Gastrocnemius medialis (tissue), 4 donors: ENCODE results near the gene NEDD4L. TPM values are rescaled to one million over a fixed set of nuclear protein-coding genes. Genes with fewer than 3 reads are reported as not detected.

Experiments used
- ATAC-seq, 2 donors: fragments of 150-250 bp; one replicate each; pipeline ENCODE4 v1.9.1; 2016
- DNase-seq, 2 donors: peaks; one replicate each; pipeline ENCODE4 v3.0.0-alpha.2; 2019
- H3K27ac ChIP-seq, 4 donors: fragments of 200-600 bp; sonication (generic); 1 replicate in 1 of 4; 2 replicates in 3 of 4; pipeline ENCODE4 v1.5.1; 2016 to 2018; ENCODE audit warnings: mild to moderate bottlenecking in 2 of 4, moderate library complexity in 1 of 4
- H3K27me3 ChIP-seq, 3 donors: fragments of 200-600 bp; sonication (generic) in 2 of 3; 1 replicate in 1 of 3; 2 replicates in 2 of 3; pipeline versions ENCODE4 v1.5.1 to v1.6.0; 2016 to 2019; ENCODE audit warnings: mild to moderate bottlenecking in 1 of 3, moderate library complexity in 1 of 3
- H3K36me3 ChIP-seq, 2 donors: fragments of 200-600 bp; sonication (generic) in 1 of 2; one replicate each; pipeline ENCODE4 v1.5.1; 2017 to 2018
- H3K4me1 ChIP-seq, 2 donors: fragments of 200-600 bp; sonication (generic) in 1 of 2; one replicate each; pipeline ENCODE4 v1.5.1; 2016 to 2017; ENCODE audit warnings: mild to moderate bottlenecking in 2 of 2
- H3K4me3 ChIP-seq, 4 donors: fragments of 200-600 bp; sonication (generic) in 3 of 4; 1 replicate in 1 of 4; 2 replicates in 3 of 4; pipeline ENCODE4 v1.5.1; 2016 to 2019; ENCODE audit warnings: mild to moderate bottlenecking in 2 of 4
- H3K9me3 ChIP-seq, 3 donors: fragments of 200-600 bp; sonication (generic) in 2 of 3; 1 replicate in 1 of 3; 2 replicates in 2 of 3; pipeline ENCODE4 v1.5.1; 2016 to 2019
- POLR2A ChIP-seq, 2 donors: fragments of 450-650 bp; IDR thresholded peaks; one replicate each; pipeline ENCODE4 v1.6.1; 2017; ENCODE audit warnings: antibody characterized with exemption in 2 of 2, mild to moderate bottlenecking in 2 of 2, moderate library complexity in 2 of 2
- in situ Hi-C, 4 donors: fragments of 200-750 bp; cut with MboI; loops; one replicate each; pipeline versions ENCODE4 v1.15.0 to v1.8.0; 2017; ENCODE audit warnings: low sequenced_read_pairs in 4 of 4
- intact Hi-C: fragments of 100-400 bp; cut with DNase I; formaldehyde crosslinking; loops from one replicate; pipeline ENCODE4 v1.15.1; 2023; ENCODE audit warnings: low total_unique reads
- total RNA-seq, 4 donors: library from RNA; depleted of rRNA; stranded (reverse); fragments of >200 nt; gene quantifications; one replicate each; pipeline versions ENCODE4 v1.1.0 to v1.2.3, GENCODE V29; 2016
- TF ChIP-seq, protein P1 (sequence below), 5 experiments: fragments of 450-650 bp in 3 of 5; fragments of 200-600 bp in 2 of 5; sonication (generic) in 2 of 5; IDR thresholded peaks in 4 of 5; conservative IDR thresholded peaks in 1 of 5; 1 replicate in 4 of 5; 2 replicates in 1 of 5; pipeline ENCODE4 v1.5.1; 2016 to 2019; ENCODE audit warnings: antibody characterized with exemption in 5 of 5, mild to moderate bottlenecking in 3 of 5, moderate library complexity in 3 of 5

Gene NEDD4L
- total RNA-seq, 4 donors from 2014 or later = 27.4 to 81.5 (median 51.5) TPM

DNA sequence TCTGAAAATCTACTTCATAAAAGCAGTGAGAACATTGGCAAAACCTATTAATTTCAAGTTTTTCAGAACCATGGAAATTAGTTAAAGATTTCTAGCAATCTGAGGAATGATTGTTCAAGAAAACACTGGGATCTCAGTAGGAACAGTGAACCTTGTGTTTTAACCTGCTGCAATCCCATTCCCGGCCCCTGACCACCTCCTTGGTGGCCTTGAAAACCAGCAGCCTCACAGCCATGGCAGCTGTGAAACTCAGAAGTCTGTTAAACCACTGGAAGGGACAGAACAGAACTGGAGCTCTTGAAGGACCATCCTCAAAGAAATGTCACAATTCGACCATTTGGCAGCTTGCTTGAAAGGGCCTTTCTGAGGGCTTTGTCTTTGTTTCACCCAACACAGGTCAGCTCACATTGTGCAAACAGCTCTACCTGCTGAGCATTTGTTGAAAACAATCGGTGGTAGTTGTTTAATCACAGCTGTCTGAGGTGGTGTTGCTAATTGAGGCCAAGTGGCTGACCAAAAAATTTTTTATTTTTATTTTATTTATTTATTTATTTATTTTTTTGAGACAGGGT, 25.8 kb downstream of the NEDD4L start:
- no peaks in the 10 kb centered on the region for H3K36me3 ChIP-seq
- no peak for TF ChIP-seq POLR2A (IDR thresholded peaks at IDR 0.05)
- TF ChIP-seq, protein P1, sequence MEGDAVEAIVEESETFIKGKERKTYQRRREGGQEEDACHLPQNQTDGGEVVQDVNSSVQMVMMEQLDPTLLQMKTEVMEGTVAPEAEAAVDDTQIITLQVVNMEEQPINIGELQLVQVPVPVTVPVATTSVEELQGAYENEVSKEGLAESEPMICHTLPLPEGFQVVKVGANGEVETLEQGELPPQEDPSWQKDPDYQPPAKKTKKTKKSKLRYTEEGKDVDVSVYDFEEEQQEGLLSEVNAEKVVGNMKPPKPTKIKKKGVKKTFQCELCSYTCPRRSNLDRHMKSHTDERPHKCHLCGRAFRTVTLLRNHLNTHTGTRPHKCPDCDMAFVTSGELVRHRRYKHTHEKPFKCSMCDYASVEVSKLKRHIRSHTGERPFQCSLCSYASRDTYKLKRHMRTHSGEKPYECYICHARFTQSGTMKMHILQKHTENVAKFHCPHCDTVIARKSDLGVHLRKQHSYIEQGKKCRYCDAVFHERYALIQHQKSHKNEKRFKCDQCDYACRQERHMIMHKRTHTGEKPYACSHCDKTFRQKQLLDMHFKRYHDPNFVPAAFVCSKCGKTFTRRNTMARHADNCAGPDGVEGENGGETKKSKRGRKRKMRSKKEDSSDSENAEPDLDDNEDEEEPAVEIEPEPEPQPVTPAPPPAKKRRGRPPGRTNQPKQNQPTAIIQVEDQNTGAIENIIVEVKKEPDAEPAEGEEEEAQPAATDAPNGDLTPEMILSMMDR (IDR thresholded peaks at IDR 0.05 in 4 of 5, conservative IDR thresholded peaks at IDR 0.05 in 1 of 5) = no peak
- no peaks in the 10 kb centered on the region for H3K27me3 ChIP-seq
- H3K27ac ChIP-seq = no peak overlapping the region
- in situ Hi-C loops = no loop called here
- H3K9me3 ChIP-seq = no peaks in the 10 kb centered on the region
- intact Hi-C loops = no loop called here
- DNase-seq = no peak
- H3K4me1 ChIP-seq = no peaks in the 10 kb centered on the region
- ATAC-seq = no peak
- H3K4me3 ChIP-seq = no peak overlapping the region

DNA sequence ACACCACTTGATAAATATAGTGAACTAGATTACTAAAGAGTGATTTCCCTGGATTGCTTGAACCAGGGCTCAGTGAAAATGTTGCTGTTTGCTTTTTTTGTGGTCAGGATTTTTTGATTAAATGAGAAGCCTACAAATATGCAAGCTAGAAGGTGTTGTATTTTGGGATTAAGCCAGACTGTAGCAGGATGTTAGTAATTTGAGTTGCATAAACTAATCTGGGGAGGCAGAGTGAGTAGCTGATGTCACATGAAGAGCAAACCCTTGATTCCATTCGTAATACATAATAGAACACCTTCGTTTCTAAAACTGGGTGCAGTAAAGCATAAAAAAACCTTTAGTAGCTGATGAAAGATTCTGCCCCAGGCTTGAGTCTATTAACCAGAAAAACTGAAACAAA, 32.0 kb downstream of the NEDD4L start:
- H3K27ac ChIP-seq = no peak overlapping the region
- intact Hi-C loops = no loop called here
- in situ Hi-C loops = no loop called here
- no peaks in the 10 kb centered on the region for H3K9me3 ChIP-seq
- DNase-seq (no peak), ATAC-seq (no peak)
- H3K36me3 ChIP-seq = no peaks in the 10 kb centered on the region
- H3K4me3 ChIP-seq = no peak overlapping the region
- H3K4me1 ChIP-seq = no peaks in the 10 kb centered on the region
- H3K27me3 ChIP-seq = no peaks in the 10 kb centered on the region
- TF ChIP-seq, protein P1 (IDR thresholded peaks at IDR 0.05 in 4 of 5, conservative IDR thresholded peaks at IDR 0.05 in 1 of 5) = no peak
- no peak for TF ChIP-seq POLR2A (IDR thresholded peaks at IDR 0.05)

DNA sequence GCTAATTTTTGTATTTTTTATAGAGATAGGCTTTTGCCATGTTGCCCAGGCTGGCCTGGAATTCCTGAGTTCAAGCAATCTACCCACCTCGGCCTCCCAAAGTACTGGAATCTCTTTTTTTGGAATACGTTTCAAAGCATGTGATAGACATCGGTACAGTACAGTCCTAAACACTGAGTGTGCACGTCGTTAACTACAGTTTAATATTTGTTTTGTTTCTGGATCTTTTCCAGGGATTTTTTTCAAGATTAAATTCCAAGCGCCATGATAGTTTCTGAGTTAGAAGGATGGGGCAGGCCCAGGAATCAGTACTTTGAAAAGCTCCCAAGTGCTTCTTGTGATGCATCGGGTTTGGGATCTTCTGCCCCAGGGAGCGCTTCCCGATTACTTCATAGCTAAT, 33.3 kb downstream of the NEDD4L start:
- in situ Hi-C loops (no loop called here), intact Hi-C loops (no loop called here)
- Histone ChIP-seq H3K4me3 (no peak overlapping the region), H3K36me3 (no peaks in the 10 kb centered on the region), H3K27me3 (no peaks in the 10 kb centered on the region), H3K27ac (no peak overlapping the region), H3K4me1 (no peaks in the 10 kb centered on the region), H3K9me3 (no peaks in the 10 kb centered on the region)
- ATAC-seq (no peak), DNase-seq (no peak)
- no peak for TF ChIP-seq POLR2A (IDR thresholded peaks at IDR 0.05)
- TF ChIP-seq, protein P1 (IDR thresholded peaks at IDR 0.05 in 4 of 5, conservative IDR thresholded peaks at IDR 0.05 in 1 of 5) = no peak

DNA sequence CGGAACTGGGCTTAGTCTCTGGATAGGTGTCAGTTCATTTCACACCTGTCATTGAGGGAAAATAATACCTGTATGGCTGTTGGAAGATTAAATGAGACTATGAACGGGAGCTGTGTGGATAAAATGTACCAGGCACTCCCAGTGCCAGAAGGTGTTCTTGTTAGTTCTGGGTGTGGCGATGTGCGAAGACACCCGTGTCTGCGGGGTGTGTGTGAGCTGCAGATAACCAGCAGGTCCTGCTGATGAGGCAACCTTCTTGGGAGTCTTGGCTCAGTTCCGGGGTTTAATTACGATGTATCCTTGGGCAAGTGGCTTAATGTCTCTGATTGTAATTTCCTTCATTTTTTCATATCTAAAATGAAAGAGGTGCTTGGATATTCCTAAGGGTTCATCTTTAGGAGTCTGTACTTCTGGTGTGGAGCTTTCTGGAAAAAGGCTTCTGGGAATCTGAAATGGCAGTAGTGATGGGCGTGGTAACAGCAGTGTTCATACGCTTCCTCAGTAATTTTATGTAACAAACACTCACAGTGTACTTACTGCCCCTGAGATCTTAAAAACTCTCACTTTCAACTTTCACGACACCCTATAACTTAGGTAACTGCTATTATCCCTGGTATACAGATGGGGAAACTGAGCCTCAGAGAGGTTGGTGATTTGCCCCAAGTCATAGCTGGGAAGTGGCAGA, 35.0 kb downstream of the NEDD4L start:
- intact Hi-C loops (no loop called here), in situ Hi-C loops (no loop called here)
- Histone ChIP-seq H3K4me3 (no peak overlapping the region), H3K4me1 (no peaks in the 10 kb centered on the region), H3K9me3 (no peaks in the 10 kb centered on the region), H3K27me3 (no peaks in the 10 kb centered on the region), H3K27ac (no peak overlapping the region), H3K36me3 (no peaks in the 10 kb centered on the region)
- DNase-seq (no peak), ATAC-seq (no peak)
- TF ChIP-seq, protein P1 (IDR thresholded peaks at IDR 0.05 in 4 of 5, conservative IDR thresholded peaks at IDR 0.05 in 1 of 5) = no peak
- no peak for TF ChIP-seq POLR2A (IDR thresholded peaks at IDR 0.05)
